ENCODE data around the gene C1orf141. TPM values are rescaled to one million over a fixed set of nuclear protein-coding genes. Genes with fewer than 3 reads are reported as not detected.

Gene C1orf141
- total and polyA plus RNA-seq, 9 of the 15 experiments (the other 6 are each of a cell fraction or from before 2014, with no cell fraction given) = not detected

DNA sequence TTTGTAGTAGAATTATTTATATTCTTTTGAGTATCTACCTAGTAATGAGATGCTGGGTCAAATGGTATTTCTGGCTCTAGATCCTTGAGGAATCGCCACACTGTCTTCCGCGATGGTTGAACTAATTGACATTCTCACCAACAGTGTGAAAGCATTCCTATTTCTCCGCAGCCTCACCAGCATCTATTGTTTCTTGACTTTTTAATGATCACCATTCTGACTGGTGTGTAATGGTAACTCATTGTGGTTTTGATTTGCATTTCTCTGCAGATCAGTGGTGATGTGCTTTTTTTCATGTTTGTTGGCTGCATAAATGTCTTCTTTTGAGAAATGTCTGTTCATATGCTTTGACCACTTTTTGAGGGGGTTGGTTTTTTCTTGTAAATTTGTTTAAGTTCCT, 16.2 kb upstream of the C1orf141 start:
- no TSS peak for BruUV-seq (replicated peaks)
- intact Hi-C loops (cut with micrococcal nuclease) = loop anchor here (5.0 kb wide), 1 partner anchor 351 kb away; no protein-coding TSS in a partner anchor
- ChIA-PET CTCF (ENCODE audit: low intra/inter-chr PET ratio) (interaction anchor here (0.7 kb wide), 1 partner anchor 155 kb away, joined by 3 read pairs; no protein-coding TSS in a partner anchor), POLR2A (interaction anchor here (0.6 kb wide), 2 partner anchors 17 to 210 kb away, joined by 3 to 5 read pairs; no protein-coding TSS in a partner anchor)
- no peak for FAIRE-seq
- Histone ChIP-seq H3K36me3 (ENCODE audit: control insufficient read depth, insufficient read depth, low read length) (no peaks in the 10 kb centered on the region), H3K9me1 (ENCODE audit: control insufficient read depth, insufficient read depth, low read length) (no peaks in the 10 kb centered on the region), H4K20me1 (replicated peaks; ENCODE audit: control insufficient read depth, insufficient read depth, low read length) (no peaks in the 10 kb centered on the region), H3K27ac (ENCODE audit: extremely low read depth, low read depth, low read length) (no peak overlapping the region), H3K4me3 (no peak overlapping the region), H3K4me1 (replicated peaks in 1 of 2; ENCODE audit: control insufficient read depth in 2 of 2, insufficient read depth in 2 of 2, low read length in 2 of 2) (peaks cover 3 to 6% of the 10 kb centered on the region in 2 experiments; a peak in 2 of 5 replicates), H3K79me2 (ENCODE audit: control insufficient read depth, insufficient read depth, low read length) (no peaks in the 10 kb centered on the region), H3K9me3 (replicated peaks; ENCODE audit: control insufficient read depth, insufficient read depth, low read depth, low read length) (no peaks in the 10 kb centered on the region), H3K9ac (ENCODE audit: insufficient read depth in 1 of 2, low read depth in 2 of 2, low read length in 2 of 2) (no peak overlapping the region), H3K4me2 (ENCODE audit: insufficient read depth, low read length) (no peak overlapping the region), H3K27me3 (ENCODE audit: control insufficient read depth in 2 of 2, insufficient read depth in 2 of 2, low read length in 2 of 2) (peaks cover 0 to 2% of the 10 kb centered on the region in 2 experiments; a peak in 1 of 5 replicates), H2AFZ (ENCODE audit: low read depth, low read length) (no peak overlapping the region)
- TF ChIP-seq, protein P1, sequence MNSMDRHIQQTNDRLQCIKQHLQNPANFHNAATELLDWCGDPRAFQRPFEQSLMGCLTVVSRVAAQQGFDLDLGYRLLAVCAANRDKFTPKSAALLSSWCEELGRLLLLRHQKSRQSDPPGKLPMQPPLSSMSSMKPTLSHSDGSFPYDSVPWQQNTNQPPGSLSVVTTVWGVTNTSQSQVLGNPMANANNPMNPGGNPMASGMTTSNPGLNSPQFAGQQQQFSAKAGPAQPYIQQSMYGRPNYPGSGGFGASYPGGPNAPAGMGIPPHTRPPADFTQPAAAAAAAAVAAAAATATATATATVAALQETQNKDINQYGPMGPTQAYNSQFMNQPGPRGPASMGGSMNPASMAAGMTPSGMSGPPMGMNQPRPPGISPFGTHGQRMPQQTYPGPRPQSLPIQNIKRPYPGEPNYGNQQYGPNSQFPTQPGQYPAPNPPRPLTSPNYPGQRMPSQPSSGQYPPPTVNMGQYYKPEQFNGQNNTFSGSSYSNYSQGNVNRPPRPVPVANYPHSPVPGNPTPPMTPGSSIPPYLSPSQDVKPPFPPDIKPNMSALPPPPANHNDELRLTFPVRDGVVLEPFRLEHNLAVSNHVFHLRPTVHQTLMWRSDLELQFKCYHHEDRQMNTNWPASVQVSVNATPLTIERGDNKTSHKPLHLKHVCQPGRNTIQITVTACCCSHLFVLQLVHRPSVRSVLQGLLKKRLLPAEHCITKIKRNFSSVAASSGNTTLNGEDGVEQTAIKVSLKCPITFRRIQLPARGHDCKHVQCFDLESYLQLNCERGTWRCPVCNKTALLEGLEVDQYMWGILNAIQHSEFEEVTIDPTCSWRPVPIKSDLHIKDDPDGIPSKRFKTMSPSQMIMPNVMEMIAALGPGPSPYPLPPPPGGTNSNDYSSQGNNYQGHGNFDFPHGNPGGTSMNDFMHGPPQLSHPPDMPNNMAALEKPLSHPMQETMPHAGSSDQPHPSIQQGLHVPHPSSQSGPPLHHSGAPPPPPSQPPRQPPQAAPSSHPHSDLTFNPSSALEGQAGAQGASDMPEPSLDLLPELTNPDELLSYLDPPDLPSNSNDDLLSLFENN (IDR thresholded peaks at IDR 0.05; ENCODE audit: low read depth in 2 of 2, low read length in 2 of 2) = no peak
- TF ChIP-seq ZNF695 (CRISPR knock-in tag; IDR thresholded peaks at IDR 0.05) (no peak), ZNF431 (CRISPR knock-in tag; IDR thresholded peaks at IDR 0.05) (no peak), CREBBP (IDR thresholded peaks at IDR 0.05; ENCODE audit: low read depth, low read length) (no peak), NR3C1 (CRISPR knock-in tag; IDR thresholded peaks at IDR 0.05) (no peak), SPI1 (IDR thresholded peaks at IDR 0.05; ENCODE audit: borderline replicate concordance, low read depth, low read length) (no peak), ASH1L (IDR thresholded peaks at IDR 0.05; ENCODE audit: borderline replicate concordance, low read depth, partially characterized antibody) (no peak)
- TF ChIP-seq, protein P2, sequence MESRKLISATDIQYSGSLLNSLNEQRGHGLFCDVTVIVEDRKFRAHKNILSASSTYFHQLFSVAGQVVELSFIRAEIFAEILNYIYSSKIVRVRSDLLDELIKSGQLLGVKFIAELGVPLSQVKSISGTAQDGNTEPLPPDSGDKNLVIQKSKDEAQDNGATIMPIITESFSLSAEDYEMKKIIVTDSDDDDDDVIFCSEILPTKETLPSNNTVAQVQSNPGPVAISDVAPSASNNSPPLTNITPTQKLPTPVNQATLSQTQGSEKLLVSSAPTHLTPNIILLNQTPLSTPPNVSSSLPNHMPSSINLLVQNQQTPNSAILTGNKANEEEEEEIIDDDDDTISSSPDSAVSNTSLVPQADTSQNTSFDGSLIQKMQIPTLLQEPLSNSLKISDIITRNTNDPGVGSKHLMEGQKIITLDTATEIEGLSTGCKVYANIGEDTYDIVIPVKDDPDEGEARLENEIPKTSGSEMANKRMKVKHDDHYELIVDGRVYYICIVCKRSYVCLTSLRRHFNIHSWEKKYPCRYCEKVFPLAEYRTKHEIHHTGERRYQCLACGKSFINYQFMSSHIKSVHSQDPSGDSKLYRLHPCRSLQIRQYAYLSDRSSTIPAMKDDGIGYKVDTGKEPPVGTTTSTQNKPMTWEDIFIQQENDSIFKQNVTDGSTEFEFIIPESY (CRISPR knock-in tag; IDR thresholded peaks at IDR 0.05) = no peak
- TF ChIP-seq, protein P3, sequence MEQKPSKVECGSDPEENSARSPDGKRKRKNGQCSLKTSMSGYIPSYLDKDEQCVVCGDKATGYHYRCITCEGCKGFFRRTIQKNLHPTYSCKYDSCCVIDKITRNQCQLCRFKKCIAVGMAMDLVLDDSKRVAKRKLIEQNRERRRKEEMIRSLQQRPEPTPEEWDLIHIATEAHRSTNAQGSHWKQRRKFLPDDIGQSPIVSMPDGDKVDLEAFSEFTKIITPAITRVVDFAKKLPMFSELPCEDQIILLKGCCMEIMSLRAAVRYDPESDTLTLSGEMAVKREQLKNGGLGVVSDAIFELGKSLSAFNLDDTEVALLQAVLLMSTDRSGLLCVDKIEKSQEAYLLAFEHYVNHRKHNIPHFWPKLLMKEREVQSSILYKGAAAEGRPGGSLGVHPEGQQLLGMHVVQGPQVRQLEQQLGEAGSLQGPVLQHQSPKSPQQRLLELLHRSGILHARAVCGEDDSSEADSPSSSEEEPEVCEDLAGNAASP (IDR thresholded peaks at IDR 0.05) = no peak
- TF ChIP-seq, protein P4, sequence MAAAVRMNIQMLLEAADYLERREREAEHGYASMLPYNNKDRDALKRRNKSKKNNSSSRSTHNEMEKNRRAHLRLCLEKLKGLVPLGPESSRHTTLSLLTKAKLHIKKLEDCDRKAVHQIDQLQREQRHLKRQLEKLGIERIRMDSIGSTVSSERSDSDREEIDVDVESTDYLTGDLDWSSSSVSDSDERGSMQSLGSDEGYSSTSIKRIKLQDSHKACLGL (CRISPR knock-in tag; IDR thresholded peaks at IDR 0.05; ENCODE audit: borderline replicate concordance, poor library complexity, severe bottlenecking) = no peak
- TF ChIP-seq, protein P5, sequence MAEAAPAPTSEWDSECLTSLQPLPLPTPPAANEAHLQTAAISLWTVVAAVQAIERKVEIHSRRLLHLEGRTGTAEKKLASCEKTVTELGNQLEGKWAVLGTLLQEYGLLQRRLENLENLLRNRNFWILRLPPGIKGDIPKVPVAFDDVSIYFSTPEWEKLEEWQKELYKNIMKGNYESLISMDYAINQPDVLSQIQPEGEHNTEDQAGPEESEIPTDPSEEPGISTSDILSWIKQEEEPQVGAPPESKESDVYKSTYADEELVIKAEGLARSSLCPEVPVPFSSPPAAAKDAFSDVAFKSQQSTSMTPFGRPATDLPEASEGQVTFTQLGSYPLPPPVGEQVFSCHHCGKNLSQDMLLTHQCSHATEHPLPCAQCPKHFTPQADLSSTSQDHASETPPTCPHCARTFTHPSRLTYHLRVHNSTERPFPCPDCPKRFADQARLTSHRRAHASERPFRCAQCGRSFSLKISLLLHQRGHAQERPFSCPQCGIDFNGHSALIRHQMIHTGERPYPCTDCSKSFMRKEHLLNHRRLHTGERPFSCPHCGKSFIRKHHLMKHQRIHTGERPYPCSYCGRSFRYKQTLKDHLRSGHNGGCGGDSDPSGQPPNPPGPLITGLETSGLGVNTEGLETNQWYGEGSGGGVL (CRISPR knock-in tag; IDR thresholded peaks at IDR 0.05) = no peak
- WGBS (ENCODE audit: insufficient coverage, low coverage, missing lambda C conversion rate) = 58% methylated on average over 4 of the region's 4 CpGs
- no peak for DNase-seq (ENCODE audit: extremely low read depth in 1 of 4, low spot score in 3 of 4)
- in situ Hi-C loops (cut with MboI) = no loop called here
- no peak for ATAC-seq
